GM21447 (cell line): Measurements from ENCODE around the gene CPM.

ENCODE experiments used
- ATAC-seq: cut with Tn5 transposase; IDR thresholded peaks from one replicate; pipeline ENCODE4 v1.9.1; 2021; ENCODE audit not compliant: unreplicated experiment

Gene CPM

GRCh38 chr12:68957273-68957672 is 24.3 kb upstream of the CPM start:
- ATAC-seq = no peak

GRCh38 chr12:68956466-68956865 is 23.5 kb upstream of the CPM start:
- ATAC-seq = no peak

- no peak for ATAC-seq
Measured at GRCh38 chr12:68954811-68955210, 21.8 kb upstream of the CPM start.

- no peak for ATAC-seq
Measured at GRCh38 chr12:68953536-68953935, 20.6 kb upstream of the CPM start.

GRCh38 chr12:68951652-68952051 is 18.7 kb upstream of the CPM start:
- no peak for ATAC-seq

- ATAC-seq = no peak
Measured at GRCh38 chr12:68950511-68950910, 17.5 kb upstream of the CPM start.

GRCh38 chr12:68945255-68945654 is 12.3 kb upstream of the CPM start:
- ATAC-seq = no peak

- no peak for ATAC-seq
Measured at GRCh38 chr12:68944296-68945076, 11.5 kb upstream of the CPM start.

GRCh38 chr12:68943848-68944247 is 10.9 kb upstream of the CPM start:
- no peak for ATAC-seq

GRCh38 chr12:68940731-68941130 is 7.8 kb upstream of the CPM start:
- ATAC-seq = no peak

- no peak for ATAC-seq
Measured at GRCh38 chr12:68939505-68939904, 6.5 kb upstream of the CPM start.

- ATAC-seq = no peak
Measured at GRCh38 chr12:68934392-68934791, 1.4 kb upstream of the CPM start.

GRCh38 chr12:68932128-68932960 is 627 bp downstream of the CPM start:
- ATAC-seq = peak; percentile 42

- no peak for ATAC-seq
Measured at GRCh38 chr12:68930178-68930577, 2.8 kb downstream of the CPM start.

- no peak for ATAC-seq
Measured at GRCh38 chr12:68924546-68924945, 8.4 kb downstream of the CPM start.

- no peak for ATAC-seq
Measured at GRCh38 chr12:68919581-68920239, 13.3 kb downstream of the CPM start.

- ATAC-seq = no peak
Measured at GRCh38 chr12:68918960-68919359, 14.0 kb downstream of the CPM start.

- ATAC-seq = no peak
Measured at GRCh38 chr12:68915055-68915454, 17.9 kb downstream of the CPM start.

GRCh38 chr12:68913682-68914081 is 19.3 kb downstream of the CPM start:
- ATAC-seq = no peak

GRCh38 chr12:68912916-68913315 is 20.1 kb downstream of the CPM start:
- ATAC-seq = no peak

- no peak for ATAC-seq
Measured at GRCh38 chr12:68911197-68911718, 21.7 kb downstream of the CPM start.

GRCh38 chr12:68910128-68910527 is 22.8 kb downstream of the CPM start:
- no peak for ATAC-seq
